K562 treated with DMSO at 1 percent for 48 hours (cell line): ENCODE results near the gene ICAM1. TPM values are rescaled to one million over a fixed set of nuclear protein-coding genes. Genes with fewer than 3 reads are reported as not detected.

Experiments
- total RNA-seq: library from RNA; unstranded; fragments of 300-600 nt; gene quantifications from 2 replicates; pipeline ENCODE4 v1.2.3, GENCODE V29; 2022; ENCODE audit warnings: low replicate concordance; ENCODE audit errors: extremely low read depth

Gene ICAM1, protein sequence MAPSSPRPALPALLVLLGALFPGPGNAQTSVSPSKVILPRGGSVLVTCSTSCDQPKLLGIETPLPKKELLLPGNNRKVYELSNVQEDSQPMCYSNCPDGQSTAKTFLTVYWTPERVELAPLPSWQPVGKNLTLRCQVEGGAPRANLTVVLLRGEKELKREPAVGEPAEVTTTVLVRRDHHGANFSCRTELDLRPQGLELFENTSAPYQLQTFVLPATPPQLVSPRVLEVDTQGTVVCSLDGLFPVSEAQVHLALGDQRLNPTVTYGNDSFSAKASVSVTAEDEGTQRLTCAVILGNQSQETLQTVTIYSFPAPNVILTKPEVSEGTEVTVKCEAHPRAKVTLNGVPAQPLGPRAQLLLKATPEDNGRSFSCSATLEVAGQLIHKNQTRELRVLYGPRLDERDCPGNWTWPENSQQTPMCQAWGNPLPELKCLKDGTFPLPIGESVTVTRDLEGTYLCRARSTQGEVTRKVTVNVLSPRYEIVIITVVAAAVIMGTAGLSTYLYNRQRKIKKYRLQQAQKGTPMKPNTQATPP
- 228 TPM in 1 of 2 replicates, not detected in the other for total RNA-seq

DNA sequence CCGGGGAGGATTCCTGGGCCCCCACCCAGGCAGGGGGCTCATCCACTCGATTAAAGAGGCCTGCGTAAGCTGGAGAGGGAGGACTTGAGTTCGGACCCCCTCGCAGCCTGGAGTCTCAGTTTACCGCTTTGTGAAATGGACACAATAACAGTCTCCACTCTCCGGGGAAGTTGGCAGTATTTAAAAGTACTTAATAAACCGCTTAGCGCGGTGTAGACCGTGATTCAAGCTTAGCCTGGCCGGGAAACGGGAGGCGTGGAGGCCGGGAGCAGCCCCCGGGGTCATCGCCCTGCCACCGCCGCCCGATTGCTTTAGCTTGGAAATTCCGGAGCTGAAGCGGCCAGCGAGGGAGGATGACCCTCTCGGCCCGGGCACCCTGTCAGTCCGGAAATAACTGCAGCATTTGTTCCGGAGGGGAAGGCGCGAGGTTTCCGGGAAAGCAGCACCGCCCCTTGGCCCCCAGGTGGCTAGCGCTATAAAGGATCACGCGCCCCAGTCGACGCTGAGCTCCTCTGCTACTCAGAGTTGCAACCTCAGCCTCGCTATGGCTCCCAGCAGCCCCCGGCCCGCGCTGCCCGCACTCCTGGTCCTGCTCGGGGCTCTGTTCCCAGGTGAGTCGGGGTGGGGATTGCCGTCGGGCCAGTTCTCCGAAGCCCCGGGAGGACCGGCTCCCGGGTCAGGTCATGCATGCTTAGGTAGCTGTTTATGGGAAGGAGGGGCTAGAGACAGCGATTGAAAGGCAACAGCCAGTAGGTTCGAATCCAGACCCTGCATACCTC is at the start of gene ICAM1:
Gene ICAM1 (plus strand): TSS at position 505 of the 779 bp plus-strand sequence. CDS start 40 bp downstream, at position 545.

DNA sequence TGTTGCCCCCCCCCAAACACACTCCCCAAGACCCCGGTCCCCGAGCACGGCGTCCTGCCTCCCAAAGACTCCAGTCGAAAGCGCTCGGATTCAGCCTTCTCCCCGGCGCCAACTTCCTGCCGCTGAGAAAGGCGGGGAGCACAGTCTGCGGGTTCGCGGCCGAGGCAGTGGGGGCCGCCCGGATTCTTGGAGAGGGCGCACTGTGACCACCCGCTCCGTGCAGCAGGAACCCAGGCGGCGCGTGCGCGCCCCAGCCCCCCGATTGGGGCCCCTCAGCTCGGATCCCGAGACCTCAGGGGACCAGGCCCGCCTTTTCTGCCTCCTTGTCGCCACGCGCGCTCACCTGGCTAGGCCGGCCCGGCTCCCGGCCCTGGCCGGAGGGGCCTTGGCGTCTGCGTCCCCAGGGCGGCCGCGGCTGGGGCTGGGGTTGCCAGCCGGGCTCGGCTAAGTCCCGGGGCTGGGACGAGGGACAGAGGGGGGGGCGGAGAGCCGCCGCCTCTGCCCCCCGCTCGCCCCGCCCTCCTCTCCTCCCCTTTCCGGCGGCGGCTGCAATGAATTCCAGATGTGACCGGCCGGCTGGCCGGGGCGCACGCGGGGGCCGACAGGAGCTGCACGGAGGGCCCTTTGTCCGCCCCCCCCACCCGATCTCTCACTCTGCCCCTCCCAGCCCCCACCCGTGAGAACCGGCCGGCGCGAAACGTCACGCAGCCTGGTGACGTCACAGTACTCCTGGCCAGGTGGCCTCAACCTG is 39.9 kb upstream of the ICAM1 start, which contains the start of gene S1PR2:
Gene S1PR2 (minus strand): TSS at position 471 of the 751 bp plus-strand sequence. CDS start 6,426 bp downstream, outside the sequence.

DNA sequence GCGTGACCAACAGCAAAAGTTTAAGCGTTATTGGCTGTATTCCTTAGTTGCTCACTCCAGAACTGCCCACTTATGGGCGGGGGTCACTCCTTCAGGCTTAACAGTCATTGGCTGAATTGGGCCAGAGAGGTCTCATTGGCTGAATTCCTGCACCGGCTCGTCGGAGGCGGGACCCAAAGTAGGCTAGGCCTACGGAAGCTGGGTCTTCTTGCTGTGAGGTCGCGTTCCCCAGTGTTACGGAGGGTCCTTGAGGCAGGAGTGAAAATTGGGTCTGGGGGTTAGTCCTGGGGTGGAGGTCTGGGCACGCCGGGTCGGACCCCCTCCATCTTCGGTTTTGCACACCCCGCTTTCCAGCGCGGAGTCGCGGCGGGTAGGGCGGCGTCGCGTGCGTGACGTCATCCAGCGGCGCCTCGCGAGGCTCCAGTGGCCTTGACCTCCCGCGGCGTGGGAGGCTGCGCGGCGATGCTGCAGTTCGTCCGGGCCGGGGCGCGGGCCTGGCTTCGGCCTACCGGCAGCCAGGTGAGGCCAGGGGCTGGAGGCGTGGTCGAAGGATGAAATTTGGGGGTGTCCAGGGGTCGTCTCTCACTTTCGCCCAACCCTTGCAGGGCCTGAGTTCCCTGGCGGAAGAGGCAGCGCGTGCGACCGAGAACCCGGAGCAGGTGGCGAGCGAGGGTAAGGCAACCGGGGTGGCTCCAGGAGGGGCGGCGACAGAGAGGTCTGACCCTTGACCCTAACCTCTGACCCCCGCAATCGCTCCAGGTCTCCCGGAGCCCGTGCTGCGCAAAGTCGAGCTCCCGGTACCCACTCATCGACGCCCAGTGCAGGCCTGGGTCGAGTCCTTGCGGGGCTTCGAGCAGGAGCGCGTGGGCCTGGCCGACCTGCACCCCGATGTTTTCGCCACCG is 18.9 kb upstream of the ICAM1 start, which contains the start of gene MRPL4:
Gene MRPL4 (plus strand): TSS at position 423 of the 903 bp plus-strand sequence. CDS start 40 bp downstream, at position 463.

DNA sequence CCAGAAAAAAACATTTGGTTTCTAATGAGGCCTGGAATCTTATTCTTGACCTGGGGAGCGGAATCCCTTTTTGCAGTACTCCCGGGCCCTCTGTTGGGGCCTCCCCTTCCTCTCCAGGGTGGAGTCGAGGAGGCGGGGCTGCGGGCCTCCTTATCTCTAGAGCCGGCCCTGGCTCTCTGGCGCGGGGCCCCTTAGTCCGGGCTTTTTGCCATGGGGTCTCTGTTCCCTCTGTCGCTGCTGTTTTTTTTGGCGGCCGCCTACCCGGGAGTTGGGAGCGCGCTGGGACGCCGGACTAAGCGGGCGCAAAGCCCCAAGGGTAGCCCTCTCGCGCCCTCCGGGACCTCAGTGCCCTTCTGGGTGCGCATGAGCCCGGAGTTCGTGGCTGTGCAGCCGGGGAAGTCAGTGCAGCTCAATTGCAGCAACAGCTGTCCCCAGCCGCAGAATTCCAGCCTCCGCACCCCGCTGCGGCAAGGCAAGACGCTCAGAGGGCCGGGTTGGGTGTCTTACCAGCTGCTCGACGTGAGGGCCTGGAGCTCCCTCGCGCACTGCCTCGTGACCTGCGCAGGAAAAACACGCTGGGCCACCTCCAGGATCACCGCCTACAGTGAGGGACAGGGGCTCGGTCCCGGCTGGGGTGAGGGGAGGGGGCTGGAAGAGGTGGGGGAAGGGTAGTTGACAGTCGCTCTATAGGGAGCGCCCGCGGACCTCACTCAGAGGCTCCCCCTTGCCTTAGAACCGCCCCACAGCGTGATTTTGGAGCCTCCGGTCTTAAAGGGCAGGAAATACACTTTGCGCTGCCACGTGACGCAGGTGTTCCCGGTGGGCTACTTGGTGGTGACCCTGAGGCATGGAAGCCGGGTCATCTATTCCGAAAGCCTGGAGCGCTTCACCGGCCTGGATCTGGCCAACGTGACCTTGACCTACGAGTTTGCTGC is 16.1 kb downstream of the ICAM1 start, which contains the start of gene ICAM4:
Gene ICAM4 (plus strand): TSS at position 153 of the 935 bp plus-strand sequence. CDS start 58 bp downstream, at position 211.

DNA sequence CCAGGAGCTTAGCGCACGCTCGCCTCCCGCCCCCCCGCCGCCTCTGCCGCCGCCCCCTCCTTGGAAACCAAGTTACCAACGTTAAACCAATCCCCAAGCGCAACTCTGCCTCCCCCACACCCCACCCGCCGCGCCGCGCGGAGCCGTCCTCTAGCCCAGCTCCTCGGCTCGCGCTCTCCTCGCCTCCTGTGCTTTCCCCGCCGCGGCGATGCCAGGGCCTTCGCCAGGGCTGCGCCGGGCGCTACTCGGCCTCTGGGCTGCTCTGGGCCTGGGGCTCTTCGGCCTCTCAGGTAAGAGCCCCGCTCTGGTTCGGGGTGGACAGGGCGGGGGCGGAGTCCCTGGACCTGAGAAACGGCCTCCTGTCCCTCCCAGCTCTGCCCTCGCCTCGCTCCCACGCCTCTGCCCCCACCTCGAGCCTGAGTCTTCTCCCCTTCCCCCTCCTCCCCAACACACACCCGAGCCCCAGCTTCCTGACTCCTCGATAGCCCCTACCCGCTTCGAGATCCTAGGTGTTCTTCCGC is 19.0 kb downstream of the ICAM1 start, which contains the start of gene ICAM5:
Gene ICAM5 (plus strand): TSS at position 117 of the 521 bp plus-strand sequence. CDS start 92 bp downstream, at position 209.

DNA sequence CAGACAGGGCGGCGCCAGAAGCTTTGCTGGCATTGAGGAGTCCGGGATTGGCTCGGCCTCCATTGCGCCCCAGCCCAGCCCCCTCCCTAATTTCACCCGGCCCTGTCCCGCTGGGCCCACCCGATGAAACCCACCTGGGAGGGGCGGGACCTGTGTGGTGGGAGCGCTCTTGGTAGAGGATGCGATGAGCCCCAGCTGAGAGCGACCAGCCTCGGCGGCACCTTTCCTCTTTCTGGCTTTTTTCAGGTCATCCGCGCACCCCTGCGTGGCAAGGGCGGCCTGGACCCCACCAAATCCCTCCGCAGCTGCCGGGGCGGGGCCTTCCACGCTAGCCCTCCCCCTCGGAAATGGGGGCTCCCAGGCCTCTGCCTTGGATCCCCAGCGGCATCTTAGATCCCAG is 38.5 kb downstream of the ICAM1 start, which contains the start of gene ZGLP1:
Gene ZGLP1 (minus strand): TSS at position 393 of the 400 bp plus-strand sequence.

DNA sequence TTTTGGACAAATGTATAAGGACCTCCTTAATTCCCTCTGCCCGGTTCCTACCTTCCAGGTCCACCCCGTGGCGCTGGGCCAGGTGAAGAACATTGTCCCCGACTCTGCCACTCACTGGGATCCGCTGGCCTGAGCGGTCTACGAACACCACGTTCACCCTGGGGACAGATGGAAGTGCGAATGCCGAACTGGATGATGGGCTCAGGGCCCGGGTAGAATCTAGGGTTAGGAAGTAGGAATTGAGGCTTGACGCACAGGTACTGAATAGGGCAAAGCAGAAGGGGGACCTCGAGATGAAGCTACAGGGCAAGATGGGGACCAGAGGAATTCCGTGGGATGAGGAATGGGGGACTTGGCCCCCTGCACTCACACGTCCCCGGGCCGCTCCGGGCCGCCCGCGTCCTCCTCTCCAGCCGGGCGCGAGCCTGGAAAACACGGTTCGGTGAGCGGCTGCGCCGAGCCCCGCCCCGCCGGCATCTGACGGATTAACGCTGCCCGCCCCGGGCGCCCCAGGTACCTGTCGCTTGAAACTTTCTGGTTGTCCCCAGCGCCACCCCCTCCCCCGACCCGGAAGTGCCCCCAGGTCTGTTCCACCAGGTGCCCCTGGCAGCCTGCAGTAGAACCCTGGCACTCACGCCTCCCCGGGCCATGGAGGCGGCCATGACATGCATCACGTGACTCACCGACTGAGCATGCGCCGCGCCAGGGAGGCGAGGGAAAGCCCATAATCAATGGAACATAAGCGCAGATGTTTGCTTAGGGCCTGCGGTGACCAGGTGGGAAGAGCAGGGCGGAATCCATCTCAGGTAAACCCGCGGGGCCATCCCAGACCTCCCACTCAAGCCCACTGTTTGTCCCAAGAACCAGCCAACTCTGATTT is 44.7 kb downstream of the ICAM1 start, which contains the start of gene FDX2:
Gene FDX2 (minus strand): TSS at position 681 of the 880 bp plus-strand sequence. CDS start 19 bp downstream, at position 662.

DNA sequence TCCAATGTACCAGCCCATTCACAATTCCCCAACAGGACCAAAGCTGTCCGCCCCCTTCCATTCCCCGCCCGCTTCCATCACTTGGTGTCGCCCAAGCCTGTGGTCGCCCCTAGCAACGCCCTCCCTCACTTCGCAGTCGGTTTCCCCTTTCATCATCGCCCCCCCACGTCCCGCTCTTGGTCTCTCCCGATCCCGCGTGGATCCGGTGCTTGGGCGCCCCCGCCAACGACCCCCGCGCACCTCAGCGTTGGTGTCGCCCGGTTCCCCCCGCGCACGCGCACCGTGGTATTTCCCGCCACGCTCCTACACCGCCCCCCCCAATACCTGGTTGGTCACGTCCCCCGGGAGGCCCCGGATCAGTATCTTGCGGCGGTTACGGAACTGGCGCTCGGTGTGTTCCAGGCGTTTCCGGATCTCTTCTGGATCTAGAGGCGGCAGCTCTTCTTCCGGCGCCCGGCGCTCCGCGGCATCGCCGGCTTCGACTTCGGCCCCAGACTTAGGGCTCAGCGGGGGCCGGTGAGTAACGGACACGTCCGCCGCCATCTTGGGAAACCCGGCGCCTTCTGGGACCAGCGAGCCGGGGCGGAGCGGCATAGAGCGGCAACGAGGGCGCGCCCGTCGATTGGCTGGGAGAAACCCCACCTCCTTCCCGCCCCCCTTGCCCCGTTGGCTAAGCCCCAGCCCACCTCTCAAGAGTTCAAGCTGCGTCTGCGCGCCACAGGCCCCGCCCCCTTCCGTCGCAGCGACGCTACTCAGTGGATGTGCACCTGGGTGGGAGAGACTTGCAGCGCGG is 62.2 kb downstream of the ICAM1 start, which contains the start of gene RAVER1:
Gene RAVER1 (minus strand): TSS at position 565 of the 793 bp plus-strand sequence. CDS start 22 bp downstream, at position 543.

Other genes starting within 250 kb of the ICAM1 start
- not detected in 2 replicates for gene SHFL, start 184.8 kb upstream of the ICAM1 start, total RNA-seq
- gene ANGPTL6, start 168.4 kb upstream of the ICAM1 start, total RNA-seq = not detected in 2 replicates
- gene PPAN, start 164.8 kb upstream of the ICAM1 start, total RNA-seq = not detected in 2 replicates
- not detected in 2 replicates for gene P2RY11, start 159.4 kb upstream of the ICAM1 start, total RNA-seq
- gene EIF3G, start 151.2 kb upstream of the ICAM1 start, total RNA-seq = not detected in 2 replicates
- gene DNMT1, start 76.2 kb upstream of the ICAM1 start, total RNA-seq = 271 TPM in 1 of 2 replicates, not detected in the other
- gene S1PR2, start 39.8 kb upstream of the ICAM1 start, total RNA-seq = not detected in 2 replicates
- not detected in 2 replicates for gene MRPL4, start 18.9 kb upstream of the ICAM1 start, total RNA-seq
- gene ICAM4, start 15.8 kb downstream of the ICAM1 start, total RNA-seq = not detected in 2 replicates
- not detected in 2 replicates for gene ICAM5, start 18.8 kb downstream of the ICAM1 start, total RNA-seq
- gene ZGLP1, start 38.7 kb downstream of the ICAM1 start, total RNA-seq = not detected in 2 replicates
- gene FDX2, start 44.9 kb downstream of the ICAM1 start, total RNA-seq = not detected in 2 replicates
- not detected in 2 replicates for gene RAVER1, start 62.4 kb downstream of the ICAM1 start, total RNA-seq
- not detected in 2 replicates for gene ICAM3, start 68.5 kb downstream of the ICAM1 start, total RNA-seq
- gene TYK2, start 109.5 kb downstream of the ICAM1 start, total RNA-seq = 316 TPM in 1 of 2 replicates, not detected in the other
- not detected in 2 replicates for gene CDC37, start 132.4 kb downstream of the ICAM1 start, total RNA-seq
- gene PDE4A, start 149.4 kb downstream of the ICAM1 start, total RNA-seq = not detected in 2 replicates
- gene KEAP1, start 232.2 kb downstream of the ICAM1 start, total RNA-seq = not detected in 2 replicates
- not detected in 2 replicates for gene S1PR5, start 246.3 kb downstream of the ICAM1 start, total RNA-seq